Naive thymus-derived CD4-positive, alpha-beta T cell (primary cell): ENCODE data around the gene IL21R. TPM values are rescaled to one million over a fixed set of nuclear protein-coding genes. Genes with fewer than 3 reads are reported as not detected.

Source experiments
- ATAC-seq: fragments of 150-1000 bp; cut with Tn5 transposase; 2 replicates; pipeline ENCODE4 v1.10.0; 2021; ENCODE audit warnings: mild to moderate bottlenecking, moderate library complexity
- CTCF ChIA-PET: fragments of 350-600 bp; sonication (Branson Sonifier 250); formaldehyde crosslinking; loops from one replicate; lab custom pipeline; 2021; ENCODE audit warnings: antibody characterized with exemption; lab: Charles Lee
- POLR2A ChIA-PET: fragments of 350-600 bp; sonication (Branson Sonifier 250); formaldehyde crosslinking; loops from one replicate; lab custom pipeline; 2021; ENCODE audit warnings: antibody characterized with exemption, inconsistent platforms; lab: Charles Lee
- DNase-seq, 9 donors: peaks; one replicate each; pipeline versions ENCODE4 v3.0.0 to v3.0.0-alpha.2; 2020 to 2022; ENCODE audit warnings: mixed read lengths in 1 of 9
- H3K27ac ChIP-seq: one replicate; pipeline ENCODE4 v1.7.0; 2013; ENCODE audit warnings: mild to moderate bottlenecking, low read depth, low read length, moderate library complexity
- H3K27me3 ChIP-seq, 2 donors: one replicate each; pipeline ENCODE4 v1.7.0; 2013; ENCODE audit warnings: low read length in 2 of 2, mild to moderate bottlenecking in 2 of 2, moderate library complexity in 2 of 2; ENCODE audit not compliant: control insufficient read depth in 2 of 2, insufficient read depth in 2 of 2
- H3K36me3 ChIP-seq, 3 experiments: 1 replicate in 2 of 3; 2 replicates in 1 of 3; pipeline ENCODE4 v1.7.0; 2013; ENCODE audit warnings: low read length in 3 of 3, mild to moderate bottlenecking in 3 of 3, moderate library complexity in 1 of 3; ENCODE audit not compliant: insufficient read depth in 3 of 3, control insufficient read depth in 2 of 3
- H3K4me1 ChIP-seq, 2 donors: one replicate each; pipeline ENCODE4 v1.7.0; 2013; ENCODE audit warnings: low read length in 2 of 2, mild to moderate bottlenecking in 2 of 2, moderate library complexity in 1 of 2; ENCODE audit not compliant: control insufficient read depth in 2 of 2, insufficient read depth in 2 of 2
- H3K4me3 ChIP-seq: 2 replicates; pipeline ENCODE4 v1.7.0; 2013; ENCODE audit warnings: mild to moderate bottlenecking, low read length
- H3K9me3 ChIP-seq, 3 experiments: 1 replicate in 2 of 3; 2 replicates in 1 of 3; pipeline ENCODE4 v1.7.0; 2013; ENCODE audit warnings: low read length in 3 of 3; ENCODE audit not compliant: control insufficient read depth in 2 of 3
- H3K27ac Mint-ChIP-seq, 9 donors: one replicate each; pipeline ENCODE4 v1.8.0; 2020 to 2022; ENCODE audit warnings: mixed read lengths in 9 of 9, mild to moderate bottlenecking in 8 of 9, moderate library complexity in 5 of 9, inconsistent platforms in 2 of 9
- H3K27me3 Mint-ChIP-seq, 5 donors: one replicate each; pipeline ENCODE4 v1.8.0; 2021 to 2022; ENCODE audit warnings: mixed read lengths in 5 of 5, mild to moderate bottlenecking in 1 of 5
- H3K36me3 Mint-ChIP-seq, 5 donors: one replicate each; pipeline ENCODE4 v1.8.0; 2020 to 2022; ENCODE audit warnings: mixed read lengths in 5 of 5, mild to moderate bottlenecking in 3 of 5, inconsistent platforms in 1 of 5
- H3K4me1 Mint-ChIP-seq, 7 donors: one replicate each; pipeline ENCODE4 v1.8.0; 2020 to 2022; ENCODE audit warnings: mixed read lengths in 7 of 7, mild to moderate bottlenecking in 3 of 7, inconsistent platforms in 1 of 7
- H3K4me3 Mint-ChIP-seq, 10 donors: one replicate each; pipeline ENCODE4 v1.8.0; 2020 to 2022; ENCODE audit warnings: mild to moderate bottlenecking in 10 of 10, mixed read lengths in 10 of 10, moderate library complexity in 6 of 10, inconsistent platforms in 2 of 10
- H3K9me3 Mint-ChIP-seq, 11 donors: one replicate each; pipeline ENCODE4 v1.8.0; 2020 to 2022; ENCODE audit warnings: mixed read lengths in 11 of 11, mild to moderate bottlenecking in 4 of 11, inconsistent platforms in 1 of 11, moderate library complexity in 1 of 11
- intact Hi-C, 2 donors: fragments of 100-400 bp; cut with micrococcal nuclease; formaldehyde crosslinking; loops; one replicate each; pipeline ENCODE4 v1.15.1; 2023
- polyA plus RNA-seq, 2 donors: library from polyadenylated mRNA; unstranded; fragments of 300-500 nt; fragmentation: Illumina TruSeq; gene quantifications; one replicate each; pipeline ENCODE4 v1.2.3, GENCODE V29; 2021
- total RNA-seq, 6 experiments: library from RNA in 5 of 6; stranded (reverse) in 5 of 6; gene quantifications; 1 replicate in 5 of 6; 2 replicates in 1 of 6; pipeline ENCODE4 v1.2.3 and lab custom pipeline; 2021 to 2026

The IL21R gene
- total and polyA plus RNA-seq, 7 experiments from 2014 or later: 24.6 to 52.1 (median 37.1) TPM

GRCh38 chr16:27448532-27449433 lies 46.8 kb downstream of the IL21R start:
- H3K36me3 ChIP-seq: peaks cover 14 to 53% (median 22%) of the 10 kb centered on the region in 3 experiments
- DNase-seq (no peak), ATAC-seq (no peak)
- H3K4me3 ChIP-seq: no peak overlapping the region
- peaks cover 48 to 67% of the 10 kb centered on the region in 2 donors for H3K4me1 ChIP-seq
- Mint-ChIP-seq H3K9me3 (peaks cover 0 to 20% (median 0%) of the 10 kb centered on the region in 11 donors), H3K27me3 (no peaks in the 10 kb centered on the region), H3K36me3 (peaks cover 16 to 77% (median 45%) of the 10 kb centered on the region in 5 donors), H3K4me3 (peak overlapping the region in 3 of 10 donors; percentile 12 to 80 (median 55)), H3K4me1 (peaks cover 52 to 84% (median 63%) of the 10 kb centered on the region in 7 donors), H3K27ac (peak overlapping the region in 8 of 9 donors; percentile 69 to 98 (median 94))
- H3K27me3 ChIP-seq: no peaks in the 10 kb centered on the region
- ChIA-PET CTCF (interaction anchor here (0.5 to 1.2 kb wide), 2 partner anchors 42 to 174 kb away, joined by 3 read pairs; no protein-coding TSS in a partner anchor), POLR2A (interaction anchor here (1.0 to 1.7 kb wide), 5 partner anchors 9 to 245 kb away, joined by 3 to 4 read pairs (median 3); no protein-coding TSS in a partner anchor)
- H3K9me3 ChIP-seq: peaks cover 0 to 11% (median 0%) of the 10 kb centered on the region in 3 experiments
- peak overlapping the region; percentile 57 for H3K27ac ChIP-seq
- intact Hi-C loops: no loop called here

GRCh38 chr16:27449434-27450195 lies 47.6 kb downstream of the IL21R start:
- Mint-ChIP-seq H3K4me1 (peaks cover 52 to 91% (median 66%) of the 10 kb centered on the region in 7 donors), H3K36me3 (peaks cover 12 to 68% (median 36%) of the 10 kb centered on the region in 5 donors), H3K27ac (peak overlapping the region; percentile 66 to 93 (median 85)), H3K9me3 (peaks cover 0 to 17% (median 0%) of the 10 kb centered on the region in 11 donors), H3K27me3 (no peaks in the 10 kb centered on the region), H3K4me3 (peak overlapping the region; percentile 16 to 66 (median 42))
- ChIA-PET CTCF (interaction anchor here (0.8 to 1.2 kb wide), 3 partner anchors 13 to 81 kb away, joined by 3 to 5 read pairs (median 3); no protein-coding TSS in a partner anchor), POLR2A (interaction anchor here (1.0 to 1.5 kb wide), 6 partner anchors 9 to 246 kb away, joined by 3 to 4 read pairs (median 3); no protein-coding TSS in a partner anchor)
- intact Hi-C loops: loop anchor here in 1 of 2 donors (1.0 kb wide), 1 partner anchor 14 kb away; no protein-coding TSS in a partner anchor
- Histone ChIP-seq H3K36me3 (peaks cover 8 to 44% (median 14%) of the 10 kb centered on the region in 3 experiments), H3K27ac (peak overlapping the region; percentile 57), H3K27me3 (no peaks in the 10 kb centered on the region), H3K4me3 (no peak overlapping the region), H3K9me3 (peaks cover 0 to 3% (median 0%) of the 10 kb centered on the region in 3 experiments), H3K4me1 (peaks cover 48 to 67% of the 10 kb centered on the region in 2 donors)
- ATAC-seq: peak; percentile 79
- peak in 6 of 9 donors; percentile 27 to 73 (median 40) for DNase-seq

GRCh38 chr16:27450196-27450549 lies 48.2 kb downstream of the IL21R start:
- Mint-ChIP-seq H3K27me3 (no peaks in the 10 kb centered on the region), H3K36me3 (peaks cover 6 to 63% (median 31%) of the 10 kb centered on the region in 5 donors), H3K4me3 (peak overlapping the region; percentile 16 to 66 (median 42)), H3K9me3 (peaks cover 0 to 13% (median 0%) of the 10 kb centered on the region in 11 donors), H3K4me1 (peaks cover 48 to 92% (median 68%) of the 10 kb centered on the region in 7 donors), H3K27ac (peak overlapping the region; percentile 66 to 93 (median 85))
- DNase-seq (no peak), ATAC-seq (peak; percentile 21)
- ChIA-PET CTCF (interaction anchor here (0.8 to 1.2 kb wide), 4 partner anchors 12 to 271 kb away, joined by 3 to 5 read pairs (median 4); no protein-coding TSS in a partner anchor), POLR2A (interaction anchor here (1.0 to 1.5 kb wide), 4 partner anchors 10 to 246 kb away, joined by 3 read pairs; no protein-coding TSS in a partner anchor)
- Histone ChIP-seq H3K27ac (peak overlapping the region; percentile 57), H3K36me3 (peaks cover 2 to 39% (median 9%) of the 10 kb centered on the region in 3 experiments), H3K9me3 (no peaks in the 10 kb centered on the region), H3K27me3 (no peaks in the 10 kb centered on the region), H3K4me1 (peaks cover 47 to 67% of the 10 kb centered on the region in 2 donors), H3K4me3 (peak overlapping the region; percentile 22)
- intact Hi-C loops: loop anchor here in 1 of 2 donors (1.0 kb wide), 1 partner anchor 13 kb away; no protein-coding TSS in a partner anchor

GRCh38 chr16:27452569-27453493 lies 50.9 kb downstream of the IL21R start:
- no peak overlapping the region for H3K27ac ChIP-seq
- Mint-ChIP-seq H3K36me3 (peaks cover 3 to 40% (median 12%) of the 10 kb centered on the region in 5 donors), H3K4me3 (peak overlapping the region in 1 of 10 donors; percentile 20)

GRCh38 chr16:27453494-27453825 lies 51.5 kb downstream of the IL21R start:
- Mint-ChIP-seq H3K27ac (peak overlapping the region in 8 of 9 donors; percentile 8 to 90 (median 80)), H3K4me1 (peaks cover 46 to 82% (median 58%) of the 10 kb centered on the region in 7 donors), H3K9me3 (peaks cover 0 to 5% (median 0%) of the 10 kb centered on the region in 11 donors), H3K27me3 (no peaks in the 10 kb centered on the region), H3K36me3 (peaks cover 0 to 34% (median 8%) of the 10 kb centered on the region in 5 donors), H3K4me3 (no peak overlapping the region)
- no peaks in the 10 kb centered on the region for H3K9me3 ChIP-seq
- H3K27ac ChIP-seq: no peak overlapping the region
- H3K4me1 ChIP-seq: peaks cover 42 to 56% of the 10 kb centered on the region in 2 donors
- H3K36me3 ChIP-seq: peaks cover 0 to 12% (median 0%) of the 10 kb centered on the region in 3 experiments
- CTCF ChIA-PET: interaction anchor here (0.9 to 1.8 kb wide), 3 partner anchors 88 to 280 kb away, joined by 3 to 8 read pairs (median 5); no protein-coding TSS in a partner anchor
- intact Hi-C loops: no loop called here
- H3K4me3 ChIP-seq: no peak overlapping the region
- POLR2A ChIA-PET: interaction anchor here (1.3 to 2.0 kb wide), 5 partner anchors 86 to 223 kb away, joined by 4 to 7 read pairs (median 6); no protein-coding TSS in a partner anchor
- ATAC-seq (no peak), DNase-seq (no peak)
- no peaks in the 10 kb centered on the region for H3K27me3 ChIP-seq

More at GRCh38 chr16:27452569-27453493, 50.9 kb downstream of the IL21R start:
- intact Hi-C loops: no loop called here
- H3K27me3 Mint-ChIP-seq: no peaks in the 10 kb centered on the region
- H3K9me3 Mint-ChIP-seq: peaks cover 0 to 5% (median 0%) of the 10 kb centered on the region in 11 donors
- peaks cover 51 to 89% (median 64%) of the 10 kb centered on the region in 7 donors for H3K4me1 Mint-ChIP-seq
- Histone ChIP-seq H3K9me3 (no peaks in the 10 kb centered on the region), H3K4me3 (no peak overlapping the region), H3K4me1 (peaks cover 44 to 63% of the 10 kb centered on the region in 2 donors), H3K27me3 (no peaks in the 10 kb centered on the region), H3K36me3 (peaks cover 0 to 16% (median under 1%) of the 10 kb centered on the region in 3 experiments)
- CTCF ChIA-PET: interaction anchor here (1.0 to 1.8 kb wide), 5 partner anchors 9 to 279 kb away, joined by 3 to 8 read pairs (median 3); no protein-coding TSS in a partner anchor
- POLR2A ChIA-PET: interaction anchor here (1.1 to 2.0 kb wide), 7 partner anchors 10 to 223 kb away, joined by 4 to 7 read pairs (median 6); no protein-coding TSS in a partner anchor
- no peak for DNase-seq
- ATAC-seq: no peak
- peak overlapping the region; percentile 42 to 94 (median 83) for H3K27ac Mint-ChIP-seq
